Measurements from ENCODE around the gene XYLT1. TPM values are rescaled to one million over a fixed set of nuclear protein-coding genes. Genes with fewer than 3 reads are reported as not detected.

Gene XYLT1
- total and polyA plus RNA-seq, 4 experiments from 2014 or later: 1.4 to 48.5 (median 24.5) TPM

DNA sequence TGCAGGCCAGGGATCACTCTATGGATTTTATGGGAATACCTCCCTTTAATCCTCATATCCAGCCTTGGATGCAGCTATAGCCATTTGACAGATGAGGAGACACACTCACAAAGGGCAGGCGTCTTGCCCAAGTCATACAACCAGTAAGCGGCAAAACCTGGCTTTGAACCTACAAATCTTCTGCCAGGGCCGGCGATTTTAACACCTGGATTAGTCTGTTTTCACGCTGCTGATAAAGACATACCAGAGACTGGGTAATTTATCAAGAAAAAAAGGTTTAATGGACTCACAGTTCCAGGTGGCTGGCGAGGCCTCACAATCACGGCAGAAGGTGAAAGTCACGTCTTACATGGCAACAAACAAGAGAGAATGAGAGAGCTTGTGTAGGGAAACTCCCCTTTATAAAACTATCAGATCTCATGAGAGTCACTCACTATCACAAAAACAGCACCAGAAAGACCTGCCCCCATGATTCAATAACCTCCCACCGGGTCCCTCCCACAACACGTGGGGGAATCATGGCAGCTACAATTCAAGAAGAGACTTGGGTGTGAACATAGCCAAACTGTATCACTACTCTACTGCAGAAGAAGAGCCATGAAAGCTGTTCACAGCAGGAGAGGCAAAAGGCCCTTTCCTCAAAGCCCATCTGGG is 67.5 kb downstream of the XYLT1 start:
- POLR2A ChIA-PET (ENCODE audit: partially characterized antibody): interaction anchor here (0.8 to 9.1 kb wide), 4 partner anchors 33 to 51 kb away, joined by 3 to 201 read pairs (median 4); no protein-coding TSS in a partner anchor
- Histone ChIP-seq H3K9me3 (ENCODE audit: control insufficient read depth in 1 of 2, low read length in 2 of 2) (no peaks in the 10 kb centered on the region), H3K27ac (ENCODE audit: low read depth, low read length) (no peak overlapping the region), H3K4me1 (ENCODE audit: insufficient read depth, low read length) (peaks cover 25% of the 10 kb centered on the region), H3K4me3 (ENCODE audit: low read length in 2 of 2) (no peak overlapping the region), H3K36me3 (ENCODE audit: insufficient read depth, low read length) (no peaks in the 10 kb centered on the region), H3K27me3 (ENCODE audit: insufficient read depth, low read length) (no peaks in the 10 kb centered on the region)
- Mint-ChIP-seq H3K9me3 (peaks cover 0 to 4% (median 0%) of the 10 kb centered on the region in 8 donors), H3K27me3 (no peaks in the 10 kb centered on the region), H3K4me1 (peaks cover 20 to 56% (median 26%) of the 10 kb centered on the region in 4 donors), H3K36me3 (peaks cover 1 to 20% of the 10 kb centered on the region in 2 donors), H3K27ac (peak overlapping the region in 5 of 7 donors; percentile 13 to 60 (median 53)), H3K4me3 (no peak overlapping the region)
- DNase-seq: no peak
- intact Hi-C loops (cut with micrococcal nuclease): loop anchor here (2.0 kb wide), 1 partner anchor 14 kb away; no protein-coding TSS in a partner anchor
- CTCF ChIA-PET (ENCODE audit: partially characterized antibody): no interaction called here

GRCh38 chr16:17397499-17397891 is 73.3 kb downstream of the XYLT1 start:
- peak overlapping the region; percentile 77 for H3K27ac ChIP-seq (ENCODE audit: low read depth, low read length)

DNA sequence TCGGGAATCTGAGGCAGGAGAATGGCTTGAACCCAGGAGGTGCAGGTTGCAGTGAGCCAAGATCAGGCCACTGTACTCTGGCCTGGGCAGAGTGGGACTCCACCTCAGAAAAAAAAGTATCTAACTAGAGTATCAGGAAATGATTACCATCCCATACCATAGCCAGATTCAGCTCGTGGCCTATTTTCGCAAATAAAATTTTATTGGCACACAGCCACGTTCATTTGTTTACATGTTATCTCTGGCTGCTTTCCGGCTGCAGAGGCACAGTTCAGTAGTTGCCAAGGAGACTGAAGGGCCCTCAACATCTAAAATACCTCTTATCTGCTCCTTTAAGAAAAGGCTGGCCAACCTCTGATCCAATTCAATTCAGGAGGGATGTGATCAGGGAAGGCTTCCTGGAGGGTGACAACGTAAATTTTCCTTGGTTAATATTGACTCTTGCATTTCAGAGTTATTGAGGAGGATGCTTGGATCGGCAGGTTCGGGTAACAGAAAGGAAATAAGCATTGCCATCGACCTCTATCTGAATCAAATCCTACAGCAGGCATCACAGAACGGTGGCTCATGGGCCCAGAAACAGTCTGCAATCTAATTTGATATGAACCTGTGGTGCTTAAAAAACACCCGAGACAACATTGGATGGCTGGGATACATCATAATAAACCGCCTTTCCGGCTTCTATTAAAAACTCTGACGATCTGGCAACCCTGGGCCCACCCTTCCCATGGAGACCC is 73.8 kb downstream of the XYLT1 start:
- H3K9me3 ChIP-seq (ENCODE audit: control insufficient read depth in 1 of 2, low read length in 2 of 2): no peaks in the 10 kb centered on the region
- H3K36me3 ChIP-seq (ENCODE audit: insufficient read depth, low read length): no peaks in the 10 kb centered on the region
- Mint-ChIP-seq H3K27ac (peak overlapping the region; percentile 97 to 100 (median 99)), H3K36me3 (peaks cover 2 to 21% of the 10 kb centered on the region in 2 donors), H3K4me3 (peak overlapping the region; percentile 16 to 89 (median 76)), H3K4me1 (peaks cover 46 to 91% (median 73%) of the 10 kb centered on the region in 4 donors), H3K9me3 (peaks cover 0 to 4% (median 0%) of the 10 kb centered on the region in 8 donors), H3K27me3 (no peaks in the 10 kb centered on the region)
- POLR2A ChIA-PET (ENCODE audit: partially characterized antibody): interaction anchor here (0.6 to 9.1 kb wide), 14 partner anchors 11 to 326 kb away, joined by 3 to 201 read pairs (median 3); no protein-coding TSS in a partner anchor
- H3K27ac ChIP-seq (ENCODE audit: low read depth, low read length): peak overlapping the region; percentile 77
- H3K4me3 ChIP-seq (ENCODE audit: low read length in 2 of 2): peak overlapping the region in 1 of 2 donors; percentile 16
- H3K27me3 ChIP-seq (ENCODE audit: insufficient read depth, low read length): no peaks in the 10 kb centered on the region
- peaks cover 82% of the 10 kb centered on the region for H3K4me1 ChIP-seq (ENCODE audit: insufficient read depth, low read length)
- peak; percentile 78 to 88 (median 85) for DNase-seq
- intact Hi-C loops (cut with micrococcal nuclease): loop anchor here (1.0 to 10.0 kb wide), 3 partner anchors 28 to 52 kb away; no protein-coding TSS in a partner anchor
- CTCF ChIA-PET (ENCODE audit: partially characterized antibody): interaction anchor here (0.6 to 2.2 kb wide), 8 partner anchors 20 to 70 kb away, joined by 3 to 10 read pairs (median 5); no protein-coding TSS in a partner anchor

More at GRCh38 chr16:17397499-17397891, 73.3 kb downstream of the XYLT1 start:
- CTCF ChIA-PET (ENCODE audit: partially characterized antibody): interaction anchor here (0.6 to 2.2 kb wide), 6 partner anchors 19 to 70 kb away, joined by 4 to 8 read pairs (median 5); no protein-coding TSS in a partner anchor
- intact Hi-C loops (cut with micrococcal nuclease): loop anchor here (1.0 to 10.0 kb wide), 2 partner anchors 28 to 53 kb away; no protein-coding TSS in a partner anchor
- Mint-ChIP-seq H3K4me3 (peak overlapping the region; percentile 16 to 89 (median 76)), H3K9me3 (peaks cover 0 to 4% (median 0%) of the 10 kb centered on the region in 8 donors), H3K27ac (peak overlapping the region; percentile 97 to 100 (median 99)), H3K4me1 (peaks cover 45 to 85% (median 68%) of the 10 kb centered on the region in 4 donors), H3K36me3 (peaks cover 2 to 16% of the 10 kb centered on the region in 2 donors), H3K27me3 (no peaks in the 10 kb centered on the region)
- peak; percentile 37 to 68 (median 45) for DNase-seq
- POLR2A ChIA-PET (ENCODE audit: partially characterized antibody): interaction anchor here (0.7 to 9.1 kb wide), 7 partner anchors 9 to 87 kb away, joined by 3 to 201 read pairs (median 3); no protein-coding TSS in a partner anchor
- Histone ChIP-seq H3K36me3 (ENCODE audit: insufficient read depth, low read length) (no peaks in the 10 kb centered on the region), H3K4me3 (ENCODE audit: low read length in 2 of 2) (no peak overlapping the region), H3K4me1 (ENCODE audit: insufficient read depth, low read length) (peaks cover 77% of the 10 kb centered on the region), H3K27me3 (ENCODE audit: insufficient read depth, low read length) (no peaks in the 10 kb centered on the region), H3K9me3 (ENCODE audit: control insufficient read depth in 1 of 2, low read length in 2 of 2) (no peaks in the 10 kb centered on the region)

DNA sequence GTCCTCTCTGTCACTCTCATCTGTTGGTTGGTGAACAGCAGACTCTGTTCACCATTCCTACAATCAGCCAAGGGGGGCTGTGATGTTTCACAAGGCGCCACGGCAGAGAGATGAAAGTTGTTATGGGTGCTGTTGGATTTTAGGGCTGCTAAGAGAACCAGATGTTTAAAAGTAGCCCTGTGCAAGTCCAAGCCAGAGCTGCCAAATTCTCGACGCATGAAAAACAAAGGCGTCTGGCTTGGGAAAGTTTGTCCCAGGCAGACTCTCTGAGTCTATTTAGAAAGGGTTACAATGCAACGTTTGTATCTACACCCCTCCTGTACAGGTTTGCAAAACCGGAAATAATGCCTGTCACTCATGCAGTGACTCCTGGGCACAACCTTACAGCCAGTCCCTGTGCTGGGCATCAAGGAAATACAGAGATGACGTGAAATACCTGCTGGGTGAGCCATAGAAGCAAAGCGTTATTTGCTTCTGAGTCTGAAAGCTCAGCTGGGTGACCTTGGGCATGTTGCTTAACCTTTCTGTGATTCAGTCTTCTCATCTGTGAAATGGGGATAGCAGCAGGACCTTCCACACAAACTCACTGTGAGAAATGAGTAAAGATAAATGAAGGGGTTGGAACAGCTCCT is 74.8 kb downstream of the XYLT1 start:
- Histone ChIP-seq H3K4me3 (ENCODE audit: low read length in 2 of 2) (peak overlapping the region in 1 of 2 donors; percentile 7), H3K9me3 (ENCODE audit: control insufficient read depth in 1 of 2, low read length in 2 of 2) (no peaks in the 10 kb centered on the region), H3K27ac (ENCODE audit: low read depth, low read length) (peak overlapping the region; percentile 77), H3K27me3 (ENCODE audit: insufficient read depth, low read length) (no peaks in the 10 kb centered on the region), H3K36me3 (ENCODE audit: insufficient read depth, low read length) (no peaks in the 10 kb centered on the region), H3K4me1 (ENCODE audit: insufficient read depth, low read length) (peaks cover 77% of the 10 kb centered on the region)
- intact Hi-C loops (cut with micrococcal nuclease): loop anchor here (1.0 to 10.0 kb wide), 2 partner anchors 32 to 51 kb away; no protein-coding TSS in a partner anchor
- DNase-seq: peak in 1 of 5 donors; percentile 47
- ChIA-PET POLR2A (ENCODE audit: partially characterized antibody) (interaction anchor here (0.6 to 9.1 kb wide), 11 partner anchors 10 to 325 kb away, joined by 3 to 201 read pairs (median 4); no protein-coding TSS in a partner anchor), CTCF (ENCODE audit: partially characterized antibody) (interaction anchor here (1.1 to 2.2 kb wide), 3 partner anchors 21 to 71 kb away, joined by 3 to 10 read pairs (median 6); no protein-coding TSS in a partner anchor)
- H3K36me3 Mint-ChIP-seq: peaks cover 2 to 21% of the 10 kb centered on the region in 2 donors
- peak overlapping the region in 3 of 8 donors; percentile 21 to 89 (median 80) for H3K4me3 Mint-ChIP-seq
- H3K27me3 Mint-ChIP-seq: no peaks in the 10 kb centered on the region
- H3K9me3 Mint-ChIP-seq: peaks cover 0 to 4% (median 0%) of the 10 kb centered on the region in 8 donors
- peak overlapping the region; percentile 97 to 100 (median 99) for H3K27ac Mint-ChIP-seq
- peaks cover 52 to 94% (median 73%) of the 10 kb centered on the region in 4 donors for H3K4me1 Mint-ChIP-seq

DNA sequence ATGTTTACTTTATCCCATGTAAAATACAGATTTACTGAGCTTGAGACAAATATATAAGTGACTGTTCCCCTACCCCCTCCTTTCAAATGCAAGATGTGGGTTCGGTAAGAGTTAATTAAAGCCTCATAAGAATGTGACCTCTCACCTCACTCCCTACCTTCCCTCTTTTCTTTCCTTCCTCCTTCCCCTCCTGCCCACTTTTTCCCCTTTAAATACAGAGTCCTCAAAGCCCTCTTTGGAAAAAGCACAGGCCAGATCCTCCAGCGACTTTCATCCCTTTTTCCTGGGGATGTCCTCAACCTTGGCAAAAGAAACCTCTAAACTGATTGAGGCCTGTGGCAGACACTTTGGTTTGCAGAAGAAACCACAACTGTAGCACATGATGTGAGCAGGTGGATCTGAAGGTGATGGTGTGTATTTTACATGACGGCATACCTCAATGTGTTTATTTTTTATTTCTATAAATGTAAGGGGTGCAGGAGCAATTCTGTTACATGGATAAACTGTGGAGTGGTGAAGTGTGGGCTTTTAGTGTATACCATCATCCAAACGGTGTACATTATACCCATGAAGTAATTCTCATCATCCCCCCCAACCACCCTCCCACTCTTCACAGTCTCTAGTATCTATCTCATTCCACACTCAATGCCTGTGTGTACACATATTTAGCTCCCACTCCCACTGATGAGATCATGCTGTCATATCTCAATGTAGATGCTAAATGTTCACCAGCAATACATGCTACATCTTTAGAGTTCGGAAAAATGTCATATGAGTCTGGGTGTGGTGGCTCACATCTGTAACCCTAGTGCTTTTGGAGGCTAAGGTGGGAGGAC is 77.7 kb downstream of the XYLT1 start:
- H3K27ac ChIP-seq (ENCODE audit: low read depth, low read length): no peak overlapping the region
- Mint-ChIP-seq H3K36me3 (peaks cover 2 to 21% of the 10 kb centered on the region in 2 donors), H3K4me1 (peaks cover 51 to 86% (median 66%) of the 10 kb centered on the region in 4 donors), H3K4me3 (peak overlapping the region in 5 of 8 donors; percentile 2 to 73 (median 39)), H3K27me3 (no peaks in the 10 kb centered on the region), H3K27ac (peak overlapping the region; percentile 45 to 93 (median 79)), H3K9me3 (peaks cover 0 to 4% (median 0%) of the 10 kb centered on the region in 8 donors)
- no peaks in the 10 kb centered on the region for H3K9me3 ChIP-seq (ENCODE audit: control insufficient read depth in 1 of 2, low read length in 2 of 2)
- H3K27me3 ChIP-seq (ENCODE audit: insufficient read depth, low read length): no peaks in the 10 kb centered on the region
- no peaks in the 10 kb centered on the region for H3K36me3 ChIP-seq (ENCODE audit: insufficient read depth, low read length)
- intact Hi-C loops (cut with micrococcal nuclease): loop anchor here (10.0 kb wide), 1 partner anchor 48 kb away; no protein-coding TSS in a partner anchor
- CTCF ChIA-PET (ENCODE audit: partially characterized antibody): no interaction called here
- H3K4me3 ChIP-seq (ENCODE audit: low read length in 2 of 2): no peak overlapping the region
- H3K4me1 ChIP-seq (ENCODE audit: insufficient read depth, low read length): peaks cover 55% of the 10 kb centered on the region
- peak in 2 of 5 donors; percentile 32 for DNase-seq
- POLR2A ChIA-PET (ENCODE audit: partially characterized antibody): interaction anchor here (1.8 kb wide), 1 partner anchor 23 kb away, joined by 12 read pairs; no protein-coding TSS in a partner anchor
